ENCODE measurements around the gene GOLGA6B.
"Not testable (repeated sequence)": the region's sequence is repeated elsewhere in the genome, so short reads cannot be mapped to it uniquely, and the experiment has no call there.

The GOLGA6B gene, protein sequence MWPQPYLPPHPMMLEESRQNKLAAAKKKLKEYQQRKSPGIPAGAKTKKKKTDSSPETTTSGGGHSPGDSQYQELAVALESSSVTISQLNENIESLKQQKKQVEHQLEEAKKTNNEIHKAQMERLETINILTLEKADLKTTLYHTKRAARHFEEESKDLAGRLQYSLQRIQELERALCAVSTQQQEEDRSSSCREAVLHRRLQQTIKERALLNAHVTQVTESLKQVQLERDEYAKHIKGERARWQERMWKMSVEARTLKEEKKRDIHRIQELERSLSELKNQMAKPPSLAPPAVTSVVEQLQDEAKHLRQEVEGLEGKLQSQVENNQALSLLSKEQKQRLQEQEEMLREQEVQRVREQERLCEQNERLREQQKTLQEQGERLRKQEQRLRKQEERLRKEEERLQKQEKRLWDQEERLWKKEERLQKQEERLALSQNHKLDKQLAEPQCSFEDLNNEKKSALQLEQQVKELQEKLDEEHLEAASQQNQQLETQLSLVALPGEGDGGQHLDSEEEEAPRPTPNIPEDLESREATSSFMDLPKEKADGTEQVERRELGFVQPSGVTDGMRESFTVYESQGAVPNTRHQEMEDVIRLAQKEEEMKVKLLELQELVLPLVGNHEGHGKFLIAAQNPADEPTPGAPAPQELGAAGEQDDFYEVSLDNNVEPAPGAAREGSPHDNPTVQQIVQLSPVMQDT

DNA sequence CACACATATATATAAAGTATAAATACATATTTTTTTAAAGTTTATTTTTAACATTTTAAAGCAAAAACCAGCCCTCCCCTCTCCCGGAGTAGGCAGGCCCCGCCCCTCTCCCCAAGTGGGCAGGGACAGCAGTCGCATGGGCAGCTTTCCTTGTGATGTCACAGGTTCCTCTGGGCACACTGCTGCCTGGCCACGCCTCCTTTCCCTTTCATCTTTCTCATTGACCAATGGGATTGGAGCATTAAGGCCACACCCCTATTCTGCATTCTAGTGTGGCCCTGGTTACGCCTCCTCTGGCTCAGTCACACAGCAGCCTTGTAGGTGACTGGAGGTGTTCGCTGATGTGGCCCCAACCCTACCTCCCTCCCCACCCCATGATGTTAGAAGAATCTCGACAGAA is at the start of gene GOLGA6B:
TSS of gene GOLGA6B (plus strand) at position 301 of the 400 bp plus-strand sequence. CDS start at position 342, 41 bp downstream.
- not testable (repeated sequence) for DNase-seq

DNA sequence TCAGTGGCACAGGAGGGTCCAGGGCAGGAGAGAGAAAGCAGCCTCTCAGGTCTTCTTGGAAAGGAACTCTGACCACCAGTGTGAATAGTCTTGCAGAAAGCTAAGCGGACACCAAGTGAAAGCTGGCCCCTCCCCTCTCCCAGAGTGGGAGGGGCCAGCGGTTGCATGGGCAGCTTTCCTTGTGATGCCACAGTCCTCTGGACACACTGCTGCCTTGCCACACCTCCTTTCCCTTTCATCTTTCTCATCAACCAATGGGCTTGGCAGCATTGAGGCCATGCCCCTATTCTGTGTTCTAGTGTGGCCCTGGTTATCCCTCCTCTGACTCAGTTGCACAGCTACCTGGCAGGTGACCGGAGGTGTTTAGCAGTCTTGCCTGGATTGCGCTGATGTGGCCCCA is 49.7 kb upstream of the GOLGA6B start:
- no peak for DNase-seq

DNA sequence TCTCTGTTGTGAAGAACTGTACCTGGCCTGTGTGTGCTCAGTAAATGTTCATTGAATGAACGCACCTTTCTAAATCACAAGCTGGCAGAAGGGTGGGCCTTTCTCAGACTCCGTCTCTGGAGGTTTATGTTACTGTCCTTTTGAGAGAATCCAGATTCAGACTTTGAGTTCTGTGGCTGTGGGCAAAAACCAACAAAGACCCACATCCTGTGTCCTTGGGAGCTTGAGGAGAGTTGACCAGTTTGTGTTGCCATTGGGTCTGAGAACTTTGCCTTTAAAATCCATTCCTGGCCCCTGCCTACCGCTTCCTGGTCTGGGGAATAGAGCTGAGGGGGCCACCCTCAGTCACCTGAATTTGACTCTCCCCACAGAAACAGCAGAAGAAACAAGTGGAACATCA is 46.4 kb upstream of the GOLGA6B start:
- not testable (repeated sequence) for DNase-seq

DNA sequence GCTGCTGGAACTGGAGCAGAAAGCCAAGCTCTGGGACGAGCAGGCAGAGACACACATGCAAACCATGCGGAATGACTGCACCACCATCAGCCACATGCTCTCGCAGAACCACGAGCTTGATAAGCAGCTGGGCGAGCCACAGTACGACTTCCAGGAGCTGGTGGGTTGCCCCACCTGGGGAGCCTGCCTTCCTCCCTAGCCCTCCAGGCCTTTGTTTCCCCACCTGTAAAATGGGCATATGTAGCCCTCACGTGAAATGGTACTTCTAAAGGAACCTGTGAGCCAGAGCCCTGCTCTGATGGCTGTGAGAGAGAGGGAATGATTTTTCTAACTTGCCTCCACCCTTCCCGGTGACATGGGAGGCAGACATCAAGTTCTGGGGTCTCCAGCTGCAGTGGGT is 44.6 kb upstream of the GOLGA6B start:
- DNase-seq: no peak

DNA sequence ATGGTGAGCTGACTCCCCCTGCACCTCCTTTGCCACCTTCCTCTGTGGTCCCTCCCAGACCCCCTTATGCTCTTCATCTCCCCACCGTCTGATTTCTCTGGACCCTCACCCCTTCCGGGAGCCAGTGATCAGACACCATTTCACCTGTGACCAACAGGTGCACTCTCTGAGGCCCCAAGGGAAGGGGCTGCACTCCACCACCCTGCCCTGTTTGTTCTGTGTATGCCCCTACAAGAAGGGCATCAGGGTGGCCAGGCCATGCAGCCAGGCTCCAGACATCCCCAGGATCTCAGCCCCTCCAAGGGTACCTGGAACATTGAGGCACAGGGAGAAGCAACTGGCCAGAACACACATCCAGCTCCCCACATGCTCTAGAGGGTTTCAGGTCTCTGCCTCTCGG is 42.2 kb upstream of the GOLGA6B start:
- not testable (repeated sequence) for DNase-seq

DNA sequence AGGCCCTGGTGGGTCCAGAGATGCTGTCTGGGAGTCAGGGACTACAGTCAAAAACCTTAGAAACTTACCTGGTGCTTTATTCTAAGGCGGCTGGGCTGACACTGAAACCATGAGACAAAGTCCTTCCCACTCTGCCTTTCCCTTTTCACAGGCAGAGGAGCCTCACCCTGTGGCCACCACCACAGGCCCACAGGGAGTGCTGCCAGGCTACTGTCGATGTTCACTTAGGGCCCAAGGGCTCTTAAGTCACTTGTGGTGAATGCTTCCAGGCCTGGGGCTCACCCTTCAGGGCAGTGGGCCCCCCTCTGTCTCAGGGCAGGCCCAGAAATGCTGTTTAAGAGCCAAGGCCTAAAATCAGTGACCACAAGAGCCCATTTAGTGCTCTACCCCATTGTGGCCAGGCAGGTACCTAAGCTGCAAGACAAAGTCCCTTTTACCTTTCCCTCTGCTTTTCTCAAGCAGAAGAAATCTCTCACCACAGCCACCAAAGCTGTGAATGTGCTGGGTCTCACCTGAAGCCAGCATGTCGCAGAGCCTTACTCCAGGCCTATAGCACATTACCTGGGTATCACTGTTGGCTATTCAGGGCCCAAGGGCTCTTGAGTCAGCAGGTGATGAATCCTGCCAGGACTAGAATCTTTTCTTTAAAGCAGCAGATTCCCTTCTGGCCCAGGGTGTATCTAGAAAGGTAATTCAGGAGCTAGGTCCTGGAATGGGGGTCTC is 39.5 kb upstream of the GOLGA6B start:
- DNase-seq: no peak

DNA sequence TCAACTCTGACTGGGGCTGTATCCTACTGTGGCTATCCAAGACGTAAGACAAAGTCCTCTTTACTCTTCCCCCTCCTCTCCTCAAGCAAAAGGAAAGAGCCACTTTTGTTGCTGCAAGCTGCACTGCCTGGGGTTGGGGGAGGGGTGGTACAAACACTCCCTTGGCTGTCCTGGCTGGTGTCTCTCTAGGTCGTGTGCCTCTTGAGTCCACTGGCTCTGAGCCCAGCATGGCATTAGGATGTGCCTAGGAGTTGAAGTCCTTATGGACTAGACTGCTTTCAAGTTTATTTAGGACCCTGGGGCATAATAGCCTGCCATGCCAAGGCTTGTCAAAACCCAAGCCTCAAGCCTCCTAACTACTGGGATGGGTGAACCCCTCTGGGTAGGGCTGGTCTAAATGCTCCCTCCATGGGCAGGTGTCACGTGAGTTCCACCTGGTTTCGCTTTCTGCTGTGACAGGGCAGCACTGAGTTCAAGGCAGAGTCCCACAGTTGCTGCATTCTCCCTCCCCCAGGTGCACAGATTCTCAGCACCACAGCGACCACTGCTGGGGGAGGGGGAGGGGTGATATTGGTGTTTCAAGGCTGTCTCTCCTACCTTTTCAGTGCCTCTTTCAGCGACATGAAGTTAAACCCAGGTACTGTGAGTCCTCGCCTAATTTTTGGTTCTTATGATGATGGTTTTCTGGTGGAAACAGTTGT is 38.8 kb upstream of the GOLGA6B start:
- not testable (repeated sequence) for DNase-seq

DNA sequence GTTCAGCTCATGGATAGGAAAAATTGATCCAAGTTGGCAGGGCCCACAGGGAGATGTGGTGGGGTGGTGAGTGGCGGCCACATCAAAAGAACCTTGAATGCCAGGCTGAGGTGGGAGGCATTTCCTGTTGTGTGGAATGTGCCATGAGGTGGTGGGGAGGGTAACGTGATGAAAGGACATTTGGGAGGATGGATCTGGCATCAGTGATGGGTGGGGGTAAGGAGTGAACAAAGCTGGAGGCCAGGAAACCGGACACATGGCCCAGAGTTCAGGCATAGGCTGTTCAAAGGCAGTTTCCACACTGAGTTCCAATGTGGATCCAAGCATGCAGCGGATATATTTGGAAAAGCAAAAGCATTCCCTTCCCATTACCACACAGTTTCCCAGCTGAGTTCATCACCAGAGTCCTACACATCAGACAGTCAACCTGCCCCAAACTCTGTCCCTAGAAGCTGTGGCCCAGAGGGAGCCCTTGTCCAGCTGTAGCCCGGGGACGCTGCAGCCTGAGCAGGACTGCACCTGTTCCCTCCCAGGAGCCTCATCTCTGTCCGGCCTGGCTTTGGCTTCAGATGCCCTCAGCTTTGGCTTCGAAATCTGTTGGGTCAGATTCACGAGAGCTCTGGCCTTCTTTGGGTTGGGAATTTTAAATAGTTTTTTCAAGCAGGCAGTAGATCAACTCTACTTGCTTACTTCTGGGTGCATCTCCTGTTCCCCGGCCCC is 37.8 kb upstream of the GOLGA6B start:
- DNase-seq: no peak

DNA sequence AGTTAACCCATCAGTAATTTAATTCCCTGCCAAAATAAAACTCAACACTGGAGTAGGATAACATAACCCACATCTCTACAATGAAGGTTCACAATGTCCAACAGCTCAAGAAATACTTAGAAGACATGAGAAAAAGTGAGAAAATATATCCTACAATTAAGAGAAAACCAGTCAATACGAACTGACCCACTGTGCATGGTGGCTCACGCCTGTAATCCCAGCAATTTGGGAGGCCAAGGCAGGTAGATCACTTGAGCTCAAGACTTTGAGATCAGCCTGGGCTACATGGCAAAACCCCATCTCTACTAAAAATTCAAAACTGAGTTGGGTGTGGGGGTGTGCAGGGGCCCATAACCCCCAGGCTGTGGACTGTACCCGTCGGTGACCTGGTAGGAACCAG is 30.6 kb upstream of the GOLGA6B start:
- not testable (repeated sequence) for DNase-seq

DNA sequence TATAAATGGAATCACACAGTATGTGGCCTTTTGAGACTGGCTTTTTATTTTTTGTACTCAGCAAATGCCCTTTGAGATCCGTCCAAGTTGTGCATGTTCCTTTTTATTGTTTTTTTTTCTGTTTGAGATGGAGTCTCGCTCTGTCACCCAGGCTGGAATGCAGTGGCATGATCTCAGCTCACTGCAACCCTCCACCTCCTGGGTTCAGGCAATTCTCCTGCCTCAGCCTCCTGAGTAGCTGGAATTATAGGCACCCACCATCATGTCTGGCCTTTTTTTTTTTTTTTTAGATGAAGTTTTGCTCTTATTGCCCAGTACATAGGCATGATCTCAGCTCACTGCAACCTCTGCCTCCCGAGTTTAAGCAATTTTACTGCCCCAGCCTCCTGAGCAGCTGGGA is 28.3 kb upstream of the GOLGA6B start:
- not testable (repeated sequence) for DNase-seq

DNA sequence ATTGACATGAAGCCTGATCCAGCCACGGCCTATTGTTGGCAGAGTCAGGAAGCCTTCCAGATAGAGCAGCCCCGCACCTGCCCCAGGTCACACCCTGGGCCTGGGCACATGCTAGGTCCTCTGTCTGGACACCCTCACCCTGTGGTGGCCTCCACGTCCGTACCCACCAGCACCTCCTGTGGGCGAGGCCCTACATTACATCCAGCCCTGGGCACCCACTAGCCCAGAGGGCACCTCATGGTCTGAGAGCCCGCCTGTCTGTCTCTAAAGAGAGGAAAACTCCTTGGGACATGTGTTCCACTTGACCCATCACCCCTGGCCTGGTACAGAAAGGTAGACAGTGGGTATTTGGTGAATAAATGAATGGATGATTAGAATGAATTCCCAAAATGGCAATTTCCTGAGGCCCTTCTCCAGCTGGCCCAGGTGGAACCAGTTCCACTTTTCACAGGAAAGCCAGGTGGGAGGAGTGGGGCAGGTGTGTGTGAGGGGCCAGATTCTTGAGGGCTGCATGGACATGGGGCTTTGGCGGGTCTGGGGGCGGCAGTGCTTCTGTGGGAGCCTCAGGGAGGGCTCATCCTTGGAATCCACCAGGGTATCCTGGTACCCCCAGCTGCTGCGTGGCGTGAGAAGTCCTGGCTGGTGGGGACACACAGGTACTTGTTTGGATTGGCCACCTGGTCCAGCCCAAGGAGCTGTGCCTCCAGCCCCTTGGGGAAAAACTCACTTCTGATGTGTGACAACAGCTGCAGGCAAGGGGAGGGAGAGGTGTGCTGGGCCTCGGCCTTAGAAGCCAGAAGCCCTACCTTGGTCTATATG is 26.0 kb upstream of the GOLGA6B start:
- not testable (repeated sequence) for DNase-seq

DNA sequence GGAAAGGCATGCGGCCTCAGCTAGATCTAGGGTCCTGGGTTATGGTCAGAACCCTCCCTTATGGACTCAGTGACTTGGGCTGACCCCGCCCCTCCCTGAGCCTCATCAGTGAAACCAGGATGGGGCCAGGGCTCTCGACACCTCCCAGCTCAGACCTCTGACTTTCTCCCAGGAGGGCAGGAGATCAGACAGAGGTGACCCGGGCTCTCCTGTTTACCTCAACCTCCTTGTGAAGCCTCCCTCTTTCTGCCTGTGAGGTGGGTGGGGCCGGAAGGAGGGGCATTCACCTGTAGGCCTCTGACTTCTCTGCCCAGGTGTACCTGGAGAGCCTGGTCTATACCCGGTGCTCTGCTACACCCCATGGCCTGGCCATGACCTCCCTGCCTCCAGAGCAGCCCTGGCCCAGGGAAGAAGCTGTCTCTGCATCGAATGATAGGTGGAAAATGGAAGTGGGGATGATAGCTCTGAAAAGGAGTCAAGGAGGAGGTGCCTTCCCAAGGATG is 25.4 kb upstream of the GOLGA6B start:
- DNase-seq: not testable (repeated sequence)

DNA sequence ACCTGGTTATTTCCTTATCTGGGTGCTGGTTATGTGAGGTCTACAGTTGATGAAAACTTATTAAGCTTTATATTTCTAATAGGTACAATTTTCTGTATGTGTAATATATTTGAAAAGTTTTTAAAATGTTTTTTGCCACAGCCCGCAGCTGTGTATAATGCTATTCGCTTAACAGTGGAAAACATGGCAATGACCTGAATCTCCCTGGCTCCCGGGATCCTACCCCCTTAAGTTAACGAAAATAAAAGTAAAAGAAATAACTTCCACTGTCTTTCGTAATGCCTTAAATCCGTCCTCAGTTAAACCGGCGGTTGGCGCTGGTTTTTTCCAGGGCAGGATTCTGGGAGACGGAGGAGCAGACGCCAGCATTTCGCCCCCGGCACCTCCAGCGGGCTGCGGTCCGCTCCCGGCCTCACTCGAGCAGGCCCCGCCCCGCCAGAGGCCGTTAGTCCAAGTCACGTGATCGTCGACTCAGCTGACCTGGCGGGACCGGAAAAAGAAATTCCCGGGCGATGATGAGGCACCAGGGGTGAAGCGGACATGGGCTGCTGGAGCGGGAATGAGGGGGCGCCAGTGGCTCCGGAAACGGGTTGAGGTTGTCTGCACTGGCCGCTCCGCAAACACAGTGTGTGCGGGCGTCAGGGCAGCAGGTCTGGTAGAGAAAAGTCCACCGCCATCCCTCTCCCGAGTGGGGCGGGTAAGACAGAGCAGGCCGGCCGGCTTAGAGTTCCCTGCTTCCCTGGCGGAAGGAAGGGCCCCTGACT is 17.8 kb upstream of the GOLGA6B start:
- DNase-seq: not testable (repeated sequence)

DNA sequence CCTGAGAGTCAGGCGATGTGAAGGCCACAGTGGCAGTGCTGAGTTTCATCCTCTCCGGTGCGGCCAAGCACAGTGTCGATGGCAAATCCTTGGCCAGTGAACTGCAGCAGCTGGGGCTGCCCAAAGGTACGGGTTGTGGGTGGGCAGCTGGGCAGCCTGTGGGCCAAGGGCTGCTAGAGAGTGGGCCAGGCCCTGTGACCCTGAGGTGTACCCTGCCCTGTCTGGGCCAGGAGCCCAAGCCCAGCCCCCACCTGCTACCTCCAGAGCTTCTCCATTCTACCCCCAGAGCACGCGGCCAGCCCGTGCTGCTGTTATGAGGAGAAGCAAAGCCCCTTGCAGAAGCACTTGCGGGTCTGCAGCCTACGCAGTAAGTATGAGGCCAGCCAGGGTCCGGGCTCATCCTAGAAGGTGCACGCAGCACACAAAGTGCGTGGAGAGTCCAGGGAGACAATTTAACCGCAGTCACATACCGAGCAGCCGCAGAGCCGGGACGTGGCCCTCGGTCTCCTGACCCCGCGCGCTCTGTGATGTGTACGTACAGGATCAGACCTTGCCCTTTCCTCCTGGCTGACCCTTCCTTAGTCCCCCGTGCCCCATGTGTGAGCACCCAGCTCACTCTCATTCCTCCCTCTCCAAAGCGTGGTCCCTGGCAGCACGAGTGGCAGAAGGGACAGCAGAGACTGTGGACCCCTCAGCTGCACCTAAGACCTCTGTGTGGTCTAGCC is 14.6 kb upstream of the GOLGA6B start:
- not testable (repeated sequence) for DNase-seq

DNA sequence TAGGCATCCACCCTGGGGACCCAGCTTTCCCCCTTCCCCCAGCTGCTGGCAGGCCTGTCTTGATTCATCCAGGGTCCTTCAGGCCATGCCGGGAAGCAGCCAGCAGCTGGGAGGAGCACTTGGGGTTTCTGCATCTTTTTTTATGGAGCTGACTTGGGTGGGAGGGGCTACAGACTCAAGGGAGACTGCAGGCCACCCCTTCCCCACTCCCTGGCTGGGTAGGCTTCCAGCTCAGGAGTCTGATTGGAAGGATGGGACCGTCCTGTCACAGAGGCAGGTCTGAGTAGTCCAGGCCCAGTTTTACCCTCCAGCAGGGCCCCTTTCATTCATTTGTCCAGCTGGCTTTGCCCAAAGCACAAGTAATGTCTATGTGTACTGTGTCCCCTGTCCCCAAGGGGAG is 12.2 kb upstream of the GOLGA6B start:
- not testable (repeated sequence) for DNase-seq

DNA sequence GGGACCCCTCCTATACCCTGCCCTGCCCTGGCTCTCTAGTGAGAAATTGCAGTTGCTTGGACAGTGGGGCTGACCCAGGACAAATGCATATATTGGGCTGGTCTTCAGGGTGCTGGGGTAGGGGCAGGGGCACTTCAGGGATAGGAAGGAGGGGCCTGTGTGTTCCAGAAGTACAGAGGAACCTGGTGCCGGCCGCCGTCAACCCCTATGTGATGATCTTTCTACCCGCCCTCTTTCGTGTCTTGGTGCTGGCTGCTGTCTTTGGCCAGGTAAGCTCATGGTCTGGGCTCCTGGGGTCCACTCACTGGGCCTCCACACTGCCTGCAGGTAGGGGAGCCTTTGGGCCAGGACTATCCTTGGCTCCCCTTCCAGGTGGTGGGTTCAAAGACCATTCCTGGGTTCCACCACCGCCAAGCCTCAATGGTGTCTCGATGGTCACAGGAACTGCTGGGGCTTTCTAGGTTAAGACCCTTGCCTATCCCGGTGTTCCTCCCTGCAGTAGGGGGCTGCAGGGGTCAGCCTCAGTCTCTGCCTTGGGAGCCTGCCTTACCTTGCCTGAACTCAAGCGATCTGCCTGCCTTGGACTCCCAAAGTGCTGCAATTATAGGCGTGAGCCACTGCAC is 5.8 kb upstream of the GOLGA6B start:
- DNase-seq: not testable (repeated sequence)

DNA sequence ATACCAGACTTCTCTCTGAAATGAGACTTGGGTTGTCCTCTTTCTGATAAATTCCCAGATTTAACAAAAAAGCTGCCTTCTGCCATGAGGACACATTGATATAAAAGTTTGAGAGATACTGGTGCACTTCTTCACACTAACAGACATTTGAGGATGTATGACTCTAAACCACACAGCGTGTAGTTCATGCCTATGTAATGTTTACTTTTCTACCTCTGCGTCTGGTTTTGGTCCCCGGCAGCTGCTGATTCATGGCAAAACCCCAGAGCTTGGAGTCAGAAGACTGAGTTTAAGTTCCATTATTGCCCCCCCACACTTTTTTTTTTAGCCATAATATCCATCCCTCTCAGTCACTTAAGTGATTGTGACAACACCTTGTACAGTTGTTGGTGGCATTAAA is 1.5 kb downstream of the GOLGA6B start:
- not testable (repeated sequence) for DNase-seq

DNA sequence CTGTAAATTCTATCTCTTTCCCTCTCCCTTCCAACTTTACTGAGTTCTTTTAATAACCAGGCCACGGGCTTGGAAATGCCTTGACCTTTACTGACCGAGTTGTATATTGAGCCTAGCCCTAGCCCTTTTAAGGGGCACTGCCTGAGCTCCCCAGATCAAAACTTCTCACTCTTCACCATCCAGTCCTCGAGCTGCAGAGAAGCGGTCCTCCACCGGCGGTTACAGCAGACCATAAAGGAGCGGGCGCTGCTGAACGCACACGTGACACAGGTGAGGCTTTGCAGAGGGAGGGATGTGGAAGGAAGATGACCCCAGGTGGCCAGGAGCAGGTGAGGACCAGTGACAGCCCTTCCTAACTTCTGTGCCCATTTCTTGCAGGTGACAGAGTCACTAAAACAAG is 6.6 kb downstream of the GOLGA6B start:
- DNase-seq: not testable (repeated sequence)

DNA sequence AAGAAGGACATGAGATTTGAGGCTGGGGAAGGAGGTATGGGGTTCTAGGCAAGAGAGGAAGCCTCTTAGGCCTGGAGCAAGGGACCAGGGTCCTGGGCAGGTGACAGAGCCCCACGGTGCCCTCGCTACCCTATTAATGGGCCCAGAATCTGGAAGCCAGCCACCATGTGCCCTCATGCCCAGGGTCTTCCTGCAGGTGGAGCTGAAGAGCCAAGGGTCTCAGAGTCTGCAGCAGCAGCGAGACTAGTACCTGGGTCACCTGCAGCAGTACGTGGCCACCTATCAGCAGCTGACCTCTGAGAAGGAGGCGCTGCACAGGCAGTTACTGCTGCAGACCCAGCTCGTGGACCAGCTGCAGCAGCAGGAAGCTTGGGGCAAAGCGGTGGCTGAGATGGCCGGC is 9.4 kb downstream of the GOLGA6B start:
- not testable (repeated sequence) for DNase-seq
